GM19328 (cell line): ENCODE results near the gene PYGO1.
A peak's percentile ranks its signal among the peaks of the same experiment; 100 is the strongest.
"Not testable (repeated sequence)": the region's sequence is repeated elsewhere in the genome, so short reads cannot be mapped to it uniquely, and the experiment has no call there.

Experiments
- ATAC-seq: cut with Tn5 transposase; IDR thresholded peaks from one replicate; pipeline ENCODE4 v1.9.1; 2021; ENCODE audit warnings: mild to moderate bottlenecking, moderate library complexity; ENCODE audit not compliant: unreplicated experiment

The PYGO1 gene

GRCh38 chr15:55513621-55514413, 74.3 kb downstream of the PYGO1 start:
- not testable (repeated sequence) for ATAC-seq

DNA sequence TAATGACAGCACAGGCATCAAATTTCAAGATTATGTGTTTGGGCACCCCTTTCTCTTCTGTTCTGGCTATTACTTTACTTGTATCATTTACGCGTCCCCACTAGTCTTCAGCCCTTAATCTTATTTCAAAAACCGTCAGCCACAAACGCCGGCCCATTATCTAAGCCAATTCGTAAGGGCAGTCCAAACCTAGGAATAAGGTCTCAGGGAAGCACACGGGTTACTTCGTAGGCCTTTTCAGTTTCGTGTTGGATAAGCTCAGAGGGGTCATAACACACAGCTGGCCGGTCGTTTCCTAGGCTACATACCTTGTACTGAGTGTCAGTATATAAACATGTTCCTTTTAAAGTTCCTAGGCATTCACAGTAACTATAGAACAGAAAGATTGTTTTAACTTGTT, 75.0 kb downstream of the PYGO1 start:
- ATAC-seq = no peak

- ATAC-seq = no peak
Measured at GRCh38 chr15:55507567-55507966, 80.6 kb downstream of the PYGO1 start.

DNA sequence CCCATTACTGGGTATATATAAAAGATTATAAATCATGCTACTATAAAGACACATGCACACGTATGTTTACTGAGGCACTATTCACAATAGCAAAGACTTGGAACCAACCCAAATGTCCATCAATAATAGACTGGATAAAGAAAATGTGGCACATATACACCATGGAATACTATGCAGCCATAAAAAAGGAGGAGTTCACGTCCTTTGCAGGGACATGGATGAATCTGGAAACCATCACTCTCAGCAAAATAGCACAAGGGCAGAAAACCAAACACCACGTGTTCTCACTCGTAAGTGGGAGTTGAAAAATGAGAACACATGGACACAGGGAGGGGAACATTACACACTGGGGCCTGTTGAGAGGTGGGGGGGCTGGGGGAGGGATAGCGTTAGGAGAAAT, 82.7 kb downstream of the PYGO1 start:
- not testable (repeated sequence) for ATAC-seq

DNA sequence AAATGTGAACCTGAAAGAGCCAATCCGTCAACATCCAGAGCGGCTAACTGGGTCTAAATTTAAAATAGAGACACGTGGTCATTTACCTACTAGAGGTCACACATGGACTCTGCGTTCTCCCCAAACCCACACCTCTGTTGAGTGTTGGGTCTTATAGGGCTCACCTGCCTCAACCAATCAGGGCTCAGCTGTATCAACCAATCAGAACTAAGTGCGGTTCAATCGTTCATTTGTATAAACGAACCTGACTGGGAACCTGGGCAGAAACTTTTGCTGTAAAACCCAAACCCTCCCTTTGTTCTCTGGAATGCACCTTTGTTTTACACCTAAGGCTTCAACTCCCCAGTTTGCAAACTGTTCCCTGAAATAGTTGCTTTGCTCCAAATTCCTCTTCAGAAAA, 89.0 kb downstream of the PYGO1 start:
- no peak for ATAC-seq

DNA sequence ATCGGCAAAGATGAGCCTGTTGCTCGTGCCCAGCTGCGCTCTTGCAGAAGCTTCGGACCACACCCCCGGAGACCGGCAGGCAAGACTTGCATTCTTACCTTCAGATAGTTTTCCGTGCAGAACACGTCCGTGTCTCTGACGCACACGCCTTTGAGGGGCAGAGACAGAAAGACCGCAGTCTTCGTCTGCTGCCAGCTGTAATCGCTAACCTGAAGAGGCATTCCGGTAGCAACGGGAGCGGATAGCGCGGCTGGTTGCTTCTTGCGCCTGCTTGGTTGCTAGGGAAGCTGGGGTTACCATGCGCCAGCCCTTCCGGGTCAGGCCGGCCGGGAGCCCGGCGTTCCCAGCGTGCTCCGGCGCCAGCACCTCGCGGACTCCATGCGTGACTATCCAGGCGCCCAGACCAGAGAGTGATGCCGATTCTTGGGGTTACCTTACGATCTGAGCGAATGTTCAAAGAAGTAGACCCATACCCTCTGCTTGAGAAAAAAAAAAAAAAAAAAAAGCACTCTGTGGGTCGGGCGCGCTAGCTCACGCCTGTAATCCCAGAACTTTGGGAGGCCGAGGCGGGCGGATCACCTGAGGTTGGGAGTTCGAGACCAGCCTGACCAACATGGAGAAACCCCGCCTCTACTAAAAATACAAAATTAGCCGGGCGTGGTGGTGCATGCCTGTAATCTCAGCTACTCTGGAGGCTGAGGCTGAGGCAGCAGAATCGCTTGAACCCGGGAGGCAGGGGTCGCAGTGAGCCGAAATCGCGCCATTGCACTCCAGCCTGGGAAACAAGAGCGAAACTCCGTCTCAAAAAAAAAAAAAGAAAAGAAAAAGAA, 89.8 kb downstream of the PYGO1 start:
- peak; percentile 99 for ATAC-seq

GRCh38 chr15:55496716-55497115, 91.4 kb downstream of the PYGO1 start:
- no peak for ATAC-seq

DNA sequence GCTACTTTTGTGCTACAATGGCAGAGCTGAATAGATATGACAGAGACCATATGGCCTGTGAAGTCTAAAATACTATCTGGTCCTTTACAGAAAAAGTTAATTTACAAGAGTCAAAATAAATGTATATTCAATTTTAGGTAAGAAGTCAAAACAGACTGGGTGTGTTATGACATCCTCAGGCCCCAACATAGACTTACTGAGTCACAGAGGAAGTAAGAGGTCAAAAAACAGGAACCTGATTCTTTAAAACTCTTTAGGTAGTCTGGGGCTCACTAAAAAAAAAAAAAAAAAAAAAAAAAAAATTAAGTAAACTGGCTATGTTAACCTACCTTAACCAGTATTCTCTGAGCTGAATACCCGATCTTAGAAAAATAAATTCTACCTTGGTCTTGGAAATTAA, 93.2 kb downstream of the PYGO1 start:
- no peak for ATAC-seq

- not testable (repeated sequence) for ATAC-seq
Measured at GRCh38 chr15:55488952-55489600, 99.1 kb downstream of the PYGO1 start.
